CD4-positive, alpha-beta T cell treated with Interleukin-2 at 100 ng/mL for 4 hours (primary cell): ENCODE results near the gene NRXN3.

Experiments used
- DNase-seq: peaks from one replicate; pipeline ENCODE4 v3.0.0-alpha.2; 2020; ENCODE audit warnings: low spot score

The NRXN3 gene

GRCh38 chr14:79584679-79585078 is 1414.5 kb downstream of the NRXN3 start:
- DNase-seq: no peak

GRCh38 chr14:79585845-79586244 is 1415.7 kb downstream of the NRXN3 start:
- no peak for DNase-seq

- no peak for DNase-seq
Measured at GRCh38 chr14:79586416-79586815, 1416.2 kb downstream of the NRXN3 start.

GRCh38 chr14:79586989-79587598 is 1416.9 kb downstream of the NRXN3 start:
- DNase-seq: no peak

GRCh38 chr14:79587875-79588274 is 1417.7 kb downstream of the NRXN3 start:
- no peak for DNase-seq

- no peak for DNase-seq
Measured at GRCh38 chr14:79588398-79588797, 1418.2 kb downstream of the NRXN3 start.

- no peak for DNase-seq
Measured at GRCh38 chr14:79596551-79596950, 1426.4 kb downstream of the NRXN3 start.

- DNase-seq: no peak
Measured at GRCh38 chr14:79597566-79597965, 1427.4 kb downstream of the NRXN3 start.

GRCh38 chr14:79598339-79598738 is 1428.2 kb downstream of the NRXN3 start:
- DNase-seq: no peak

- DNase-seq: no peak
Measured at GRCh38 chr14:79599239-79599638, 1429.1 kb downstream of the NRXN3 start.

- no peak for DNase-seq
Measured at GRCh38 chr14:79600406-79600805, 1430.2 kb downstream of the NRXN3 start.

GRCh38 chr14:79601579-79601978 is 1431.4 kb downstream of the NRXN3 start:
- no peak for DNase-seq

GRCh38 chr14:79602045-79602444 is 1431.9 kb downstream of the NRXN3 start:
- DNase-seq: no peak

- no peak for DNase-seq
Measured at GRCh38 chr14:79602742-79603141, 1432.6 kb downstream of the NRXN3 start.

GRCh38 chr14:79605849-79606248 is 1435.7 kb downstream of the NRXN3 start:
- no peak for DNase-seq

- DNase-seq: no peak
Measured at GRCh38 chr14:79608446-79608845, 1438.3 kb downstream of the NRXN3 start.

- DNase-seq: no peak
Measured at GRCh38 chr14:79613625-79614024, 1443.5 kb downstream of the NRXN3 start.

- no peak for DNase-seq
Measured at GRCh38 chr14:79614448-79614847, 1444.3 kb downstream of the NRXN3 start.

- DNase-seq: no peak
Measured at GRCh38 chr14:79627058-79627457, 1456.9 kb downstream of the NRXN3 start.

GRCh38 chr14:79629411-79630287 is 1459.5 kb downstream of the NRXN3 start:
- DNase-seq: no peak

GRCh38 chr14:79630288-79630960 is 1460.3 kb downstream of the NRXN3 start:
- DNase-seq: no peak

- no peak for DNase-seq
Measured at GRCh38 chr14:79631276-79631675, 1461.1 kb downstream of the NRXN3 start.

GRCh38 chr14:79638672-79639266 is 1468.6 kb downstream of the NRXN3 start:
- no peak for DNase-seq
